HG02943 (cell line): ENCODE measurements around the gene DEK.
"Not testable (repeated sequence)": the region's sequence is repeated elsewhere in the genome, so short reads cannot be mapped to it uniquely, and the experiment has no call there.

Source experiments
- ATAC-seq: cut with Tn5 transposase; IDR thresholded peaks from one replicate; pipeline ENCODE4 v1.9.1; 2021; ENCODE audit warnings: mild to moderate bottlenecking, low read depth, moderate library complexity; ENCODE audit not compliant: unreplicated experiment

DEK gene

GRCh38 chr6:18207949-18208348 lies 56.4 kb downstream of the DEK start:
- no peak for ATAC-seq

GRCh38 chr6:18207438-18207837 lies 56.9 kb downstream of the DEK start:
- ATAC-seq = no peak

- no peak for ATAC-seq
Observed at GRCh38 chr6:18206591-18206990, 57.7 kb downstream of the DEK start.

GRCh38 chr6:18204691-18205090 lies 59.6 kb downstream of the DEK start:
- ATAC-seq = no peak

- no peak for ATAC-seq
Observed at GRCh38 chr6:18203786-18204185, 60.5 kb downstream of the DEK start.

GRCh38 chr6:18192026-18192425 lies 72.3 kb downstream of the DEK start:
- ATAC-seq = no peak

- ATAC-seq = no peak
Observed at GRCh38 chr6:18189196-18189595, 75.1 kb downstream of the DEK start.

- no peak for ATAC-seq
Observed at GRCh38 chr6:18187701-18188100, 76.6 kb downstream of the DEK start.

- no peak for ATAC-seq
Observed at GRCh38 chr6:18186540-18187250, 77.6 kb downstream of the DEK start.

GRCh38 chr6:18186033-18186432 lies 78.3 kb downstream of the DEK start:
- no peak for ATAC-seq

- ATAC-seq = no peak
Observed at GRCh38 chr6:18185624-18186023, 78.7 kb downstream of the DEK start.

GRCh38 chr6:18183766-18184165 lies 80.6 kb downstream of the DEK start:
- ATAC-seq = no peak

GRCh38 chr6:18182568-18182967 lies 81.8 kb downstream of the DEK start:
- no peak for ATAC-seq

GRCh38 chr6:18179770-18180356 lies 84.5 kb downstream of the DEK start:
- no peak for ATAC-seq

GRCh38 chr6:18178960-18179615 lies 85.2 kb downstream of the DEK start:
- no peak for ATAC-seq

- no peak for ATAC-seq
Observed at GRCh38 chr6:18177286-18177965, 86.9 kb downstream of the DEK start.

- ATAC-seq = not testable (repeated sequence)
Observed at GRCh38 chr6:18176198-18176597, 88.1 kb downstream of the DEK start.
